Neural progenitor cell (in vitro differentiated cells): Measurements from ENCODE around the gene ZBTB7A. TPM values are rescaled to one million over a fixed set of nuclear protein-coding genes. Genes with fewer than 3 reads are reported as not detected.

Experiments
- DNase-seq: peaks from one replicate; pipeline ENCODE4 v3.0.0-alpha.2; 2016; ENCODE audit warnings: low spot score
- H2AFZ ChIP-seq: fragments of 200-600 bp; sonication (generic); replicated peaks from 2 replicates; pipeline ENCODE4 v1.6.1; 2016; ENCODE audit warnings: antibody characterized with exemption
- H3F3A ChIP-seq: fragments of 200-600 bp; sonication (generic); 2 replicates; pipeline ENCODE4 v1.6.1; 2016; ENCODE audit warnings: antibody characterized with exemption, low read depth
- H3K27ac ChIP-seq: fragments of 200-600 bp; sonication (generic); 2 replicates; pipeline ENCODE4 v1.5.1; 2016; ENCODE audit warnings: mild to moderate bottlenecking
- H3K27me3 ChIP-seq: fragments of 200-600 bp; sonication (generic); 2 replicates; pipeline ENCODE4 v1.6.1; 2016; ENCODE audit warnings: mild to moderate bottlenecking, moderate library complexity
- H3K36me3 ChIP-seq: fragments of 200-600 bp; sonication (generic); 2 replicates; pipeline ENCODE4 v1.5.1; 2016
- H3K4me1 ChIP-seq: fragments of 200-600 bp; sonication (generic); 2 replicates; pipeline ENCODE4 v1.6.1; 2016; ENCODE audit warnings: mixed run types
- H3K4me2 ChIP-seq: fragments of 200-600 bp; sonication (generic); 2 replicates; pipeline ENCODE4 v1.6.1; 2016
- H3K4me3 ChIP-seq: fragments of 200-600 bp; sonication (generic); 2 replicates; pipeline ENCODE4 v1.5.1; 2016
- H3K79me2 ChIP-seq: fragments of 200-600 bp; sonication (generic); 2 replicates; pipeline ENCODE4 v1.6.1; 2016; ENCODE audit warnings: low read depth
- H3K9ac ChIP-seq: fragments of 200-600 bp; sonication (generic); 2 replicates; pipeline ENCODE4 v1.6.1; 2016
- H3K9me3 ChIP-seq: fragments of 200-600 bp; sonication (generic); 2 replicates; pipeline ENCODE4 v1.5.1; 2016; ENCODE audit warnings: low read depth
- H4K20me1 ChIP-seq: fragments of 200-600 bp; sonication (generic); 2 replicates; pipeline ENCODE4 v1.6.1; 2016; ENCODE audit warnings: low read depth
- H3K27ac Mint-ChIP-seq: 3 replicates; pipeline ENCODE4 v1.8.0; 2021; ENCODE audit warnings: mixed read lengths
- H3K27me3 Mint-ChIP-seq: 2 replicates; pipeline ENCODE4 v1.8.0; 2022; ENCODE audit warnings: low read depth, mild to moderate bottlenecking, inconsistent platforms, moderate library complexity, mixed read lengths; ENCODE audit not compliant: insufficient read depth
- H3K36me3 Mint-ChIP-seq: 3 replicates; pipeline ENCODE4 v1.8.0; 2021; ENCODE audit warnings: mixed read lengths
- H3K4me1 Mint-ChIP-seq: 3 replicates; pipeline ENCODE4 v1.8.0; 2021; ENCODE audit warnings: mixed read lengths
- H3K4me3 Mint-ChIP-seq: 3 replicates; pipeline ENCODE4 v1.8.0; 2021; ENCODE audit warnings: mild to moderate bottlenecking, moderate library complexity, mixed read lengths
- H3K9me3 Mint-ChIP-seq: 3 replicates; pipeline ENCODE4 v1.8.0; 2020; ENCODE audit warnings: mixed read lengths
- EZH2 ChIP-seq: fragments of 200-600 bp; sonication (generic); IDR thresholded peaks from 2 replicates; pipeline ENCODE4 v1.6.1; 2017; ENCODE audit warnings: antibody characterized with exemption, mild to moderate bottlenecking, moderate library complexity
- EZH2phosphoT487 ChIP-seq: fragments of 200-600 bp; sonication (generic); IDR thresholded peaks from 2 replicates; pipeline ENCODE4 v1.6.1; 2017; ENCODE audit warnings: antibody characterized with exemption
- total RNA-seq: library from RNA; depleted of rRNA; stranded (reverse); fragments of >200 nt; gene quantifications from 2 replicates; pipeline ENCODE4 v1.2.3, GENCODE V29; 2015; ENCODE audit warnings: low replicate concordance
- TF ChIP-seq, protein P1 (sequence below): fragments of 200-600 bp; sonication (generic); IDR thresholded peaks from 2 replicates; pipeline ENCODE4 v1.5.1; 2017; ENCODE audit warnings: antibody characterized with exemption, mild to moderate bottlenecking

The ZBTB7A gene
- total RNA-seq, 1 donor from 2014 or later: 4.0 TPM

DNA sequence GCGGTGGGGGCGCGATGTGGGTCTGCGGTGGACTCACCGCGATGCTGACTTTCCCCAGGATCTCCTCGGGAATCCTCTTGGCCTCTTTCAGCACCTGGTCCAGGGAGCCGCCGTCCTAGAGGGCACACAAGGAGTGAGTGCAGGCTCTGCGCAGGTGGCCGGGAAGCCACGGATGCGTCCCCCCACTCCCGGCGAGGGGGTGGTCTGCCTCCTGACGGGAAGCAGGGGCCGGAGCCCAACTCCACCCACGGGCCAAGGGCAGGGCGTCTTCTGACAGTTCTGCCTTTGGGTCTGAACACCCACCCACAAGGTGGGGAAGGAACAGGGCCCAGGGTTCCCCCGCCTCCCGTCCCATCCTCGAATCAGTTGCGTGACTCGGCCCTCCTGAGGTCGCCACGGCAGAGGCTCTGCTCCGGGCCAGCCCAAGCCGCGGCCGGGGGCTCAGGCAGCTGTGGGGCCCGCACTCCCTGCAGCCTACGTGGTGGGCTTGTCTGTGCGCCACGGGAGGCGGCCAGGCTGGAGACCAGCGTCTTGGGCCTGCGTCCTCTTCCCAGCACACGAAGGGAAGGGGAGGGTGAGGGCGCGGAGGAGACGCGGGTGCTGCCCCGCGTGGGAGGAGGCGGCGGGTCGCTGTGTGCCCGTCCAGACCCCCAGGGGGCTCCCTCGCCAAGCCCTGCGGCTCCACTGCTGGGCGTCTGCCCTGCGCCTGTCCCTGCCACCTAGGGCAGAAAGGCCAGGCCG lies 35.8 kb upstream of the ZBTB7A start:
- Mint-ChIP-seq H3K9me3 (no peaks in the 10 kb centered on the region), H3K27me3 (peaks cover 5% of the 10 kb centered on the region), H3K4me3 (no peak overlapping the region), H3K4me1 (no peaks in the 10 kb centered on the region), H3K36me3 (peaks cover 19% of the 10 kb centered on the region), H3K27ac (no peak overlapping the region)
- DNase-seq: no peak
- Histone ChIP-seq H3K36me3 (no peaks in the 10 kb centered on the region), H3K4me3 (no peak overlapping the region), H3K9ac (no peak overlapping the region), H3K27me3 (no peaks in the 10 kb centered on the region), H3K4me1 (no peaks in the 10 kb centered on the region), H3K4me2 (no peak overlapping the region), H4K20me1 (no peaks in the 10 kb centered on the region), H3K9me3 (no peaks in the 10 kb centered on the region), H2AFZ (no peak overlapping the region), H3K79me2 (no peaks in the 10 kb centered on the region), H3F3A (no peaks in the 10 kb centered on the region), H3K27ac (no peak overlapping the region)
- no peak for TF ChIP-seq EZH2
- TF ChIP-seq, protein P1, sequence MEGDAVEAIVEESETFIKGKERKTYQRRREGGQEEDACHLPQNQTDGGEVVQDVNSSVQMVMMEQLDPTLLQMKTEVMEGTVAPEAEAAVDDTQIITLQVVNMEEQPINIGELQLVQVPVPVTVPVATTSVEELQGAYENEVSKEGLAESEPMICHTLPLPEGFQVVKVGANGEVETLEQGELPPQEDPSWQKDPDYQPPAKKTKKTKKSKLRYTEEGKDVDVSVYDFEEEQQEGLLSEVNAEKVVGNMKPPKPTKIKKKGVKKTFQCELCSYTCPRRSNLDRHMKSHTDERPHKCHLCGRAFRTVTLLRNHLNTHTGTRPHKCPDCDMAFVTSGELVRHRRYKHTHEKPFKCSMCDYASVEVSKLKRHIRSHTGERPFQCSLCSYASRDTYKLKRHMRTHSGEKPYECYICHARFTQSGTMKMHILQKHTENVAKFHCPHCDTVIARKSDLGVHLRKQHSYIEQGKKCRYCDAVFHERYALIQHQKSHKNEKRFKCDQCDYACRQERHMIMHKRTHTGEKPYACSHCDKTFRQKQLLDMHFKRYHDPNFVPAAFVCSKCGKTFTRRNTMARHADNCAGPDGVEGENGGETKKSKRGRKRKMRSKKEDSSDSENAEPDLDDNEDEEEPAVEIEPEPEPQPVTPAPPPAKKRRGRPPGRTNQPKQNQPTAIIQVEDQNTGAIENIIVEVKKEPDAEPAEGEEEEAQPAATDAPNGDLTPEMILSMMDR: no peak
- no peak for TF ChIP-seq EZH2phosphoT487

DNA sequence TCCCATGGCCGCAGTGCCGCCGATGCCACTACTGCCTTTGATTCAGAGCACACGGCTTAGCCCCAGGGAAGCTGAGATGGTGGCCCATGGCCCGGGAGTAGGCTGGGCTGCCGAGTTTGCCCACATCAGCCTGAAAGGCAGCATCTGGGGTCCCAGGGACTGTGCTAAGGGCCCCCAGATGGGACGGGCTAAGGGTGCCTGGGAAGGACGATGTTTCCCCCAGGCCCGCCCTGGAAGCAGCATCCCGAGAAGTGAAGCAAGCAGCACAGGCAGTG lies 34.7 kb upstream of the ZBTB7A start:
- Histone ChIP-seq H3K79me2 (no peaks in the 10 kb centered on the region), H3K4me1 (no peaks in the 10 kb centered on the region), H3K9me3 (no peaks in the 10 kb centered on the region), H3K27ac (no peak overlapping the region), H3K36me3 (no peaks in the 10 kb centered on the region), H3F3A (no peaks in the 10 kb centered on the region), H2AFZ (no peak overlapping the region), H3K4me2 (no peak overlapping the region), H3K4me3 (no peak overlapping the region), H3K9ac (no peak overlapping the region), H3K27me3 (no peaks in the 10 kb centered on the region), H4K20me1 (no peaks in the 10 kb centered on the region)
- H3K4me1 Mint-ChIP-seq: no peaks in the 10 kb centered on the region
- no peak for DNase-seq
- no peaks in the 10 kb centered on the region for H3K9me3 Mint-ChIP-seq
- peaks cover 5% of the 10 kb centered on the region for H3K27me3 Mint-ChIP-seq
- peaks cover 14% of the 10 kb centered on the region for H3K36me3 Mint-ChIP-seq
- TF ChIP-seq, protein P1: no peak
- TF ChIP-seq EZH2 (no peak), EZH2phosphoT487 (no peak)
- no peak overlapping the region for H3K27ac Mint-ChIP-seq
- H3K4me3 Mint-ChIP-seq: no peak overlapping the region

DNA sequence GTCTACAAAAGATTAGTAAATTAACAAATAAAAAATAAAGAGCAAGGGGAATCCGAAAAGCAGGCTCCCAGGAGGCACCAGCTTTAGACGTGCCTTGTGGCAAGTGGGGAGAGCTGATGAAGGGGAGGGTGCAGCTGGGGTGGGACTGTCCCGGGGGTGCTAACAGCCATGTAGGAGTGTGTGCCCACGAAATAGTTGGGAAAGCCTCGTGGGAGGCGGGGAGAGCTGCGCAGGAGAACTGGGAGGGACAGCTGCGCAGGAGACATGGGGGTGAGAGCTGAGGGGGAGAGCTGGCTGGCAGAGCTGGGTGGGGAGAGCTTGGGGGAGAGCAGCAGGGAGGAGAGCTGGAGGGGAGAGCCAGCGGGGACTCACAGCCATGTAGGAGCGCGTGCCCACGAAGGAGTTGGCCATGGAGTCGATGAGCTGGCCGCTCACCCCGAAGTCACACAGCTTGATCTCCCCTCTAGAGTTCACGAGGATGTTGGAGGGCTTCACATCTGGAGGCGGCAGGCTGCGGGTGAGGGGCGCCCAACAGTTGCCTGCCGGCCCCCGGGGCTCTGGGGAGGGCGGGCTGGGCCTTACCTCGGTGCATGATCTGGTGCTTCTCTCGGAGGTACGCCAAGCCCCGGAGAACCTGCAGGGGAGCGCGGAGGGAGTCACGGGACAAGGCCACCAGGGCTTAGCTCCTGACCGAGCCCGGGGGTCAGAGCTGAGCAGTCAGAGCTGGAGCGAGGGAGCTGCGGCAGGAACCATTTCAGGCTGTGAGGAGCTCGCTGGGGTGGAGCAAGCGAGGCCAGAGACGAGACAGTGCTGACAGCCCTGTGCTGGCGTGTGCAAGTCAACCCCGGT lies 34.2 kb upstream of the ZBTB7A start:
- no peak for DNase-seq
- Histone ChIP-seq H3K27ac (no peak overlapping the region), H3K9ac (no peak overlapping the region), H3K36me3 (no peaks in the 10 kb centered on the region), H3K9me3 (no peaks in the 10 kb centered on the region), H2AFZ (no peak overlapping the region), H3K4me2 (no peak overlapping the region), H3K79me2 (no peaks in the 10 kb centered on the region), H3K4me3 (no peak overlapping the region), H3K27me3 (no peaks in the 10 kb centered on the region), H4K20me1 (no peaks in the 10 kb centered on the region), H3K4me1 (no peaks in the 10 kb centered on the region), H3F3A (no peaks in the 10 kb centered on the region)
- Mint-ChIP-seq H3K27me3 (peaks cover 5% of the 10 kb centered on the region), H3K9me3 (no peaks in the 10 kb centered on the region), H3K36me3 (peaks cover 14% of the 10 kb centered on the region), H3K27ac (no peak overlapping the region), H3K4me3 (no peak overlapping the region), H3K4me1 (no peaks in the 10 kb centered on the region)
- TF ChIP-seq, protein P1: no peak
